Endothelial cell of umbilical vein (primary cell): ENCODE measurements around the gene TANGO2. TPM values are rescaled to one million over a fixed set of nuclear protein-coding genes. Genes with fewer than 3 reads are reported as not detected.

Experiments
- BruUV-seq: library from RNA; stranded (reverse); fragments of 400-500 nt; replicated peaks from 2 replicates; lab custom pipeline; 2021; lab: Mats Ljungman, UMichigan
- CTCF ChIA-PET: fragments of 300-600, 350-600 bp; sonication (Branson Sonifier 250); formaldehyde crosslinking; loops from one replicate; lab custom pipeline; 2021; ENCODE audit warnings: antibody characterized with exemption, inconsistent platforms; lab: Charles Lee
- POLR2A ChIA-PET: fragments of 300-600, 350-600 bp; sonication (Branson Sonifier 250); formaldehyde crosslinking; loops from one replicate; lab custom pipeline; 2021; ENCODE audit warnings: antibody characterized with exemption, inconsistent platforms; lab: Charles Lee
- DNase-seq: peaks from one replicate; pipeline ENCODE4 v3.0.0-alpha.2; 2011; ENCODE audit warnings: low read depth, low spot score
- FAIRE-seq: peaks from 2 replicates; lab custom pipeline; 2011; peaks lifted over from hg19 to GRCh38; lab: Jason Lieb, UNC
- H2AFZ ChIP-seq: 2 replicates; pipeline ENCODE4 v1.6.0; 2012; ENCODE audit warnings: low read depth, low read length, control low read depth, inconsistent platforms
- H3K27ac ChIP-seq: 2 replicates; pipeline ENCODE4 v1.5.1; 2011; ENCODE audit warnings: low read depth, mild to moderate bottlenecking, control low read depth, low read length, moderate library complexity; ENCODE audit not compliant: insufficient read depth
- H3K27me3 ChIP-seq, 2 experiments: 2 replicates each; pipeline versions ENCODE4 v1.6.0 to v1.6.1; 2011; ENCODE audit warnings: low read length in 2 of 2, mixed read lengths in 1 of 2; ENCODE audit not compliant: control insufficient read depth in 2 of 2, insufficient read depth in 2 of 2
- H3K36me3 ChIP-seq, 2 experiments: 2 replicates in 1 of 2; 3 replicates in 1 of 2; pipeline ENCODE4 v1.5.1; 2011; ENCODE audit warnings: low read length in 2 of 2, mild to moderate bottlenecking in 1 of 2, moderate library complexity in 1 of 2; ENCODE audit not compliant: control insufficient read depth in 2 of 2, insufficient read depth in 2 of 2; ENCODE audit errors: extremely low read depth in 1 of 2
- H3K4me1 ChIP-seq: 3 replicates; pipeline ENCODE4 v1.5.1; 2011; ENCODE audit warnings: mild to moderate bottlenecking, low read length; ENCODE audit not compliant: control insufficient read depth, insufficient read depth; ENCODE audit errors: extremely low read depth
- H3K4me2 ChIP-seq: 2 replicates; pipeline ENCODE4 v1.6.1; 2011; ENCODE audit warnings: low read length, control low read depth, mixed read lengths; ENCODE audit not compliant: insufficient read depth
- H3K4me3 ChIP-seq, 3 experiments: fragments of 200-600 bp in 1 of 3; sonication (generic), shearing (Covaris generic) in 1 of 3; replicated peaks in 1 of 3; 2 replicates each; pipeline ENCODE4 v1.5.1; 2011 to 2016; ENCODE audit warnings: control low read depth in 3 of 3, low read length in 3 of 3, mild to moderate bottlenecking in 2 of 3, inconsistent platforms in 1 of 3, low read depth in 1 of 3, moderate library complexity in 1 of 3; ENCODE audit not compliant: insufficient read depth in 1 of 3
- H3K79me2 ChIP-seq: 2 replicates; pipeline ENCODE4 v1.6.0; 2012; ENCODE audit warnings: low read length, inconsistent platforms; ENCODE audit not compliant: control insufficient read depth, insufficient read depth
- H3K9ac ChIP-seq: replicated peaks from 2 replicates; pipeline ENCODE3; 2011; ENCODE audit warnings: low read length, control low read depth; ENCODE audit not compliant: insufficient read depth; ENCODE audit errors: extremely low read depth
- H3K9me1 ChIP-seq: replicated peaks from 3 replicates; pipeline ENCODE4 v1.6.0; 2011; ENCODE audit warnings: mild to moderate bottlenecking, low read length; ENCODE audit not compliant: control insufficient read depth, insufficient read depth; ENCODE audit errors: extremely low read depth
- H3K9me3 ChIP-seq: replicated peaks from 2 replicates; pipeline ENCODE4 v1.5.1; 2012; ENCODE audit warnings: low read length, inconsistent platforms; ENCODE audit not compliant: control insufficient read depth, insufficient read depth
- H4K20me1 ChIP-seq: replicated peaks from 2 replicates; pipeline ENCODE3; 2011; ENCODE audit warnings: mild to moderate bottlenecking, low read length; ENCODE audit not compliant: control insufficient read depth, insufficient read depth; ENCODE audit errors: extremely low read depth
- EZH2 ChIP-seq: IDR thresholded peaks from 2 replicates; pipeline ENCODE4 v1.6.1; 2012; ENCODE audit warnings: borderline replicate concordance, low read depth, mild to moderate bottlenecking, moderate library complexity, low read length, inconsistent platforms; ENCODE audit not compliant: severe bottlenecking
- FOS ChIP-seq: IDR thresholded peaks from 2 replicates; pipeline ENCODE4 v1.6.1; 2011; ENCODE audit warnings: mild to moderate bottlenecking, low read length, moderate library complexity, borderline replicate concordance; ENCODE audit not compliant: insufficient read depth
- GATA2 ChIP-seq: IDR thresholded peaks from 2 replicates; pipeline ENCODE4 v1.7.0; 2011; ENCODE audit warnings: low read depth, mild to moderate bottlenecking, moderate library complexity, mixed read lengths, low read length; ENCODE audit not compliant: insufficient read length, insufficient read depth
- JUN ChIP-seq: IDR thresholded peaks from 2 replicates; pipeline ENCODE4 v1.6.1; 2011; ENCODE audit warnings: borderline replicate concordance, low read depth; ENCODE audit not compliant: insufficient read length, insufficient read depth
- MAX ChIP-seq: IDR thresholded peaks from 2 replicates; pipeline ENCODE4 v1.6.1; 2011; ENCODE audit not compliant: insufficient read depth, insufficient read length
- MYC ChIP-seq: IDR thresholded peaks from one replicate; pipeline ENCODE4 v1.6.1; 2011; ENCODE audit warnings: mild to moderate bottlenecking, low read depth, low read length
- POLR2A ChIP-seq: IDR thresholded peaks from 2 replicates; pipeline ENCODE4 v1.6.1; 2012; ENCODE audit warnings: low read depth, mild to moderate bottlenecking, control low read depth, low read length
- POLR2AphosphoS5 ChIP-seq: IDR thresholded peaks from 2 replicates; pipeline ENCODE4 v1.6.1; 2012; ENCODE audit warnings: low read depth, mild to moderate bottlenecking, control low read depth, low read length, moderate library complexity; ENCODE audit not compliant: insufficient read depth
- dilution Hi-C: fragments of 300-500 bp; cut with MboI; formaldehyde crosslinking; loops from one replicate; pipeline ENCODE4 v1.15.0; 2019; ENCODE audit warnings: low sequenced_read_pairs; ENCODE audit not compliant: extremely low pct_ligation_motif_present
- intact Hi-C: fragments of 100-400 bp; cut with micrococcal nuclease; formaldehyde crosslinking; loops from one replicate; pipeline ENCODE4 v1.10.0; 2022
- polyA plus RNA-seq, 4 experiments: library from polyadenylated mRNA; depleted of rRNA in 3 of 4; stranded (reverse) in 3 of 4; unstranded in 1 of 4; fragments of >200 nt; gene quantifications; 2 replicates each; pipeline versions ENCODE4 v1.2.1 to v1.2.3, GENCODE V29; 2011 to 2012; ENCODE audit warnings: missing spikeins in 1 of 4
- total RNA-seq: library from RNA; stranded (reverse); gene quantifications from 2 replicates; pipeline ENCODE4 v1.2.3, GENCODE V29; 2021
- TF ChIP-seq, protein P1 (sequence below), 2 donors: IDR thresholded peaks; 1 replicate in 1 of 2; 2 replicates in 1 of 2; pipeline ENCODE4 v1.5.1; 2011; ENCODE audit warnings: low read length in 2 of 2, mild to moderate bottlenecking in 2 of 2, moderate library complexity in 2 of 2, control low read depth in 1 of 2, inconsistent platforms in 1 of 2, low read depth in 1 of 2; ENCODE audit not compliant: insufficient read depth in 1 of 2; ENCODE audit errors: extremely low read depth in 1 of 2

The TANGO2 gene
- total and polyA plus RNA-seq, 2 donors (not counting 3 experiments of a cell fraction or from before 2014, with no cell fraction given), result 40.0 to 49.3 TPM

GRCh38 chr22:19988331-19988808 is 32.5 kb upstream of the TANGO2 start:
- FAIRE-seq (no peak), DNase-seq (no peak)
- no peaks in the 10 kb centered on the region for H3K9me3 ChIP-seq
- no peak overlapping the region for H3K9ac ChIP-seq
- H3K4me3 ChIP-seq, result no peak overlapping the region
- POLR2A ChIA-PET, result no interaction called here
- peaks cover 0 to 4% of the 10 kb centered on the region in 2 experiments for H3K36me3 ChIP-seq
- intact Hi-C loops (no loop called here), dilution Hi-C loops (no loop called here)
- no peak overlapping the region for H2AFZ ChIP-seq
- peaks cover 26% of the 10 kb centered on the region for H3K4me1 ChIP-seq
- TF ChIP-seq POLR2AphosphoS5 (no peak), MYC (no peak), POLR2A (no peak), GATA2 (no peak), FOS (no peak), MAX (no peak), JUN (no peak), EZH2 (no peak)
- TF ChIP-seq, protein P1, sequence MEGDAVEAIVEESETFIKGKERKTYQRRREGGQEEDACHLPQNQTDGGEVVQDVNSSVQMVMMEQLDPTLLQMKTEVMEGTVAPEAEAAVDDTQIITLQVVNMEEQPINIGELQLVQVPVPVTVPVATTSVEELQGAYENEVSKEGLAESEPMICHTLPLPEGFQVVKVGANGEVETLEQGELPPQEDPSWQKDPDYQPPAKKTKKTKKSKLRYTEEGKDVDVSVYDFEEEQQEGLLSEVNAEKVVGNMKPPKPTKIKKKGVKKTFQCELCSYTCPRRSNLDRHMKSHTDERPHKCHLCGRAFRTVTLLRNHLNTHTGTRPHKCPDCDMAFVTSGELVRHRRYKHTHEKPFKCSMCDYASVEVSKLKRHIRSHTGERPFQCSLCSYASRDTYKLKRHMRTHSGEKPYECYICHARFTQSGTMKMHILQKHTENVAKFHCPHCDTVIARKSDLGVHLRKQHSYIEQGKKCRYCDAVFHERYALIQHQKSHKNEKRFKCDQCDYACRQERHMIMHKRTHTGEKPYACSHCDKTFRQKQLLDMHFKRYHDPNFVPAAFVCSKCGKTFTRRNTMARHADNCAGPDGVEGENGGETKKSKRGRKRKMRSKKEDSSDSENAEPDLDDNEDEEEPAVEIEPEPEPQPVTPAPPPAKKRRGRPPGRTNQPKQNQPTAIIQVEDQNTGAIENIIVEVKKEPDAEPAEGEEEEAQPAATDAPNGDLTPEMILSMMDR (IDR thresholded peaks at IDR 0.05; ENCODE audit: extremely low read depth in 1 of 2, insufficient read depth in 1 of 2, low read depth in 1 of 2, low read length in 2 of 2), result no peak
- no peak overlapping the region for H3K4me2 ChIP-seq
- peaks cover 13% of the 10 kb centered on the region for H3K79me2 ChIP-seq
- no TSS peak for BruUV-seq
- H3K9me1 ChIP-seq, result no peaks in the 10 kb centered on the region
- CTCF ChIA-PET, result interaction anchor here (1.4 to 2.3 kb wide), 2 partner anchors 10 to 25 kb away, joined by 3 to 18 read pairs; no protein-coding TSS in a partner anchor
- H3K27me3 ChIP-seq, result no peaks in the 10 kb centered on the region
- no peaks in the 10 kb centered on the region for H4K20me1 ChIP-seq
- H3K27ac ChIP-seq, result no peak overlapping the region
